Parathyroid adenoma (tissue), 2 donors: Measurements from ENCODE around the gene PPP1R3D.

Experiments used
- H2AFZ ChIP-seq: fragments of 300-600 bp; sonication (generic); one replicate; pipeline ENCODE4 v1.7.0; 2017; ENCODE audit warnings: antibody characterized with exemption, mild to moderate bottlenecking
- H3K27ac ChIP-seq: fragments of 300-600 bp; sonication (generic); one replicate; pipeline ENCODE4 v1.7.0; 2017
- H3K27me3 ChIP-seq: fragments of 300-600 bp; sonication (generic); one replicate; pipeline ENCODE4 v1.7.0; 2017; ENCODE audit warnings: low read length; ENCODE audit not compliant: control insufficient read depth, insufficient read depth
- H3K36me3 ChIP-seq: fragments of 300-600 bp; sonication (generic); one replicate; pipeline ENCODE4 v1.7.0; 2017; ENCODE audit warnings: low read length; ENCODE audit not compliant: control insufficient read depth, insufficient read depth
- H3K4me1 ChIP-seq: fragments of 300-600 bp; sonication (generic); one replicate; pipeline ENCODE4 v1.7.0; 2017; ENCODE audit warnings: control low read depth
- H3K4me2 ChIP-seq: fragments of 300-600 bp; sonication (generic); one replicate; pipeline ENCODE4 v1.7.0; 2017; ENCODE audit warnings: low read length
- H3K4me3 ChIP-seq: fragments of 300-600 bp; sonication (generic); one replicate; pipeline ENCODE4 v1.7.0; 2017; ENCODE audit warnings: low read depth, low read length
- H3K79me2 ChIP-seq: fragments of 300-600 bp; sonication (generic); one replicate; pipeline ENCODE4 v1.7.0; 2017; ENCODE audit warnings: control low read depth
- H3K9ac ChIP-seq: fragments of 300-600 bp; sonication (generic); one replicate; pipeline ENCODE4 v1.7.0; 2017; ENCODE audit warnings: mild to moderate bottlenecking
- H3K9me3 ChIP-seq: fragments of 300-600 bp; sonication (generic); one replicate; pipeline ENCODE4 v1.7.0; 2017; ENCODE audit warnings: low read length; ENCODE audit not compliant: control insufficient read depth
- TF ChIP-seq, protein P1 (sequence below): fragments of 300-600 bp; sonication (generic); IDR thresholded peaks from one replicate; pipeline ENCODE4 v1.7.0; 2017; ENCODE audit warnings: antibody characterized with exemption, mild to moderate bottlenecking
- donor health status: primary hyperparathyroidism.

PPP1R3D gene

DNA sequence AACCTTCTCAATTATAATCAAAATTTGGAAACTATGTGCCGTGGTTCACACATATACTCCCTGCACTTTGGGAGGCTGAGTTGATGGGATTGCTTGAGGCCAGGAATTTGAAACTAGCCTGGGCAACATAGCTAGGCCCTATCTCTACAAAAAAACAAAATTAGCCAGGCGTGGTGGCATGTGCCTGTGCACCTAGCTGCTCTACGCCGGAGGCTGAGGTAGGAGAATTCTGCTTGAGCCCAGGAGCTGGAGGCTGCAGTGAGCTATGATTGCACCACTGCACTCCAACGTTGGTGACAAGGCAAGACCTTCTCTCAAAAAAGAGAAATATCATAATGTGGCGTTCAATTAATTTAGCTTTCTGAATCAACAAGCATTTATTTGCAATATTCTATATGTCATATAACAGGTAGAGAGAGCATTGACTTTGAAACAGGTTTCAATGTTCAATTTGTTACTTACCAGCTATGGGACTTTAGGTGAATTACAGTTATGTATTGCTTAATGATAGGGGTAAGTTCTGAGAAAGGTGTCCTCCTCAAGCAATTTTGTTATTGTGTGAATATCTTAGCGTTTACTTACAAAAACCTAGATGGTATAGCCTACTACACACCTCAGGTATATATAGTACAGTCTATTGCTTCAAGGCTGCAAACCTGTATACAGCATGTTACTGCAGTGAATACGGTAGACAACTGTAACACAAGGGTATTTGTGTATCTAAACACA, 4.5 kb downstream of the PPP1R3D start:
- H3K36me3 ChIP-seq, result no peaks in the 10 kb centered on the region
- no peak overlapping the region for H2AFZ ChIP-seq
- no peaks in the 10 kb centered on the region for H3K4me1 ChIP-seq
- no peaks in the 10 kb centered on the region for H3K27me3 ChIP-seq
- H3K27ac ChIP-seq, result no peak overlapping the region
- H3K79me2 ChIP-seq, result no peaks in the 10 kb centered on the region
- no peaks in the 10 kb centered on the region for H3K9me3 ChIP-seq
- no peak overlapping the region for H3K4me2 ChIP-seq
- H3K9ac ChIP-seq, result no peak overlapping the region
- TF ChIP-seq, protein P1, sequence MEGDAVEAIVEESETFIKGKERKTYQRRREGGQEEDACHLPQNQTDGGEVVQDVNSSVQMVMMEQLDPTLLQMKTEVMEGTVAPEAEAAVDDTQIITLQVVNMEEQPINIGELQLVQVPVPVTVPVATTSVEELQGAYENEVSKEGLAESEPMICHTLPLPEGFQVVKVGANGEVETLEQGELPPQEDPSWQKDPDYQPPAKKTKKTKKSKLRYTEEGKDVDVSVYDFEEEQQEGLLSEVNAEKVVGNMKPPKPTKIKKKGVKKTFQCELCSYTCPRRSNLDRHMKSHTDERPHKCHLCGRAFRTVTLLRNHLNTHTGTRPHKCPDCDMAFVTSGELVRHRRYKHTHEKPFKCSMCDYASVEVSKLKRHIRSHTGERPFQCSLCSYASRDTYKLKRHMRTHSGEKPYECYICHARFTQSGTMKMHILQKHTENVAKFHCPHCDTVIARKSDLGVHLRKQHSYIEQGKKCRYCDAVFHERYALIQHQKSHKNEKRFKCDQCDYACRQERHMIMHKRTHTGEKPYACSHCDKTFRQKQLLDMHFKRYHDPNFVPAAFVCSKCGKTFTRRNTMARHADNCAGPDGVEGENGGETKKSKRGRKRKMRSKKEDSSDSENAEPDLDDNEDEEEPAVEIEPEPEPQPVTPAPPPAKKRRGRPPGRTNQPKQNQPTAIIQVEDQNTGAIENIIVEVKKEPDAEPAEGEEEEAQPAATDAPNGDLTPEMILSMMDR, result no peak
- no peak overlapping the region for H3K4me3 ChIP-seq

DNA sequence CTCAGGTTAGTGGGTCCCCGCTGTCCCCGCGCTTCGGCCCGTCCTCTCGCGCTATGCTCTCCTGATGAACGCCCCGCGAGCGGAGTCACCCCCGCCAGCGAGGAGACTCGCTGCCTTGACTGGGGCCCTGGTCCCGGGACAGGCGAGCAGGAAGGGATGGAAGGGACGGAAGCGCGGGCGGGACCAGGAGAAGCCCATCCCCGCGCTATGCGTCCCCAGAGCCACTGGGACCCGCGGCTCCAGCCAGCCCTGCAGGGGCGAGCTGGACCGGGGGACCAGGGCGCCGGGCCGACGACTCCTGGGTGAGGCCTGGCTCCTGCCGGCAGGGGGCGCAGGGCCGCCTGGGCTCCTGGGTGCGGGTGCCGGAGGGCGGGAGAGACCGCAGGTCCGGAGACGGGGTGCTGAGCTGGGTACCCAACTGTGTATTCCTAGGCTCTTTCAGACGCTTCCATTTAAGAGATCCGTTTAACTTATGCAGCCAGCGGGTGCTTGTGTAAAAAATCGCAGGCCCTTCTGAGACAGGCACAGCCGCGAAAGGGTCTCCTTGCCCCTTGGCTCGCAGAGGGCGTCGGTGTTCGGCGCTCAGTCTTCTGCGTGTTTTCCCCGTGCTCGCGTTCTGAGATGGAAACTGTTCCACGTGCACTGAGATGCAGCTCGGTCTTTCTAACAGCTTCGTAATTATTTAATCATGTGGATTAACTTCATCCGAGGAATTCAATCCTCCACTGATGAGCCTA, 6.1 kb downstream of the PPP1R3D start:
- no peaks in the 10 kb centered on the region for H3K79me2 ChIP-seq
- H3K27ac ChIP-seq, result peak overlapping the region; percentile 69
- no peaks in the 10 kb centered on the region for H3K4me1 ChIP-seq
- H3K36me3 ChIP-seq, result no peaks in the 10 kb centered on the region
- no peaks in the 10 kb centered on the region for H3K27me3 ChIP-seq
- H3K4me3 ChIP-seq, result peak overlapping the region; percentile 66
- TF ChIP-seq, protein P1, result peak; percentile 96
- peak overlapping the region; percentile 97 for H2AFZ ChIP-seq
- H3K9ac ChIP-seq, result peak overlapping the region; percentile 68
- peak overlapping the region; percentile 92 for H3K4me2 ChIP-seq
- H3K9me3 ChIP-seq, result no peaks in the 10 kb centered on the region

GRCh38 chr20:59933296-59933848, 6.7 kb downstream of the PPP1R3D start, which contains the start of gene SYCP2:
SYCP2 (minus strand) TSS chr20:59933637; CDS start chr20:59922413, 11,224 bp downstream.
- Histone ChIP-seq H3K27ac (peak within 1 kb of the TSS; percentile 69), H3K27me3 (no peaks in the 10 kb centered on the region), H3K4me1 (no peaks in the 10 kb centered on the region), H3K9ac (peak within 1 kb of the TSS; percentile 68), H2AFZ (peak within 1 kb of the TSS; percentile 97), H3K9me3 (no peaks in the 10 kb centered on the region), H3K4me3 (peak within 1 kb of the TSS; percentile 66), H3K36me3 (no peaks in the 10 kb centered on the region), H3K4me2 (peak within 1 kb of the TSS; percentile 92), H3K79me2 (no peaks in the 10 kb centered on the region)
- TF ChIP-seq, protein P1, result no peak

GRCh38 chr20:59932616-59933295, 7.3 kb downstream of the PPP1R3D start:
- H3K27me3 ChIP-seq, result no peaks in the 10 kb centered on the region
- H3K27ac ChIP-seq, result no peak overlapping the region
- H3K4me3 ChIP-seq, result no peak overlapping the region
- H3K4me2 ChIP-seq, result no peak overlapping the region
- no peak overlapping the region for H3K9ac ChIP-seq
- no peaks in the 10 kb centered on the region for H3K9me3 ChIP-seq
- TF ChIP-seq, protein P1, result no peak
- no peaks in the 10 kb centered on the region for H3K36me3 ChIP-seq
- H2AFZ ChIP-seq, result no peak overlapping the region
- H3K4me1 ChIP-seq, result no peaks in the 10 kb centered on the region
- H3K79me2 ChIP-seq, result no peaks in the 10 kb centered on the region
